Astrocyte (in vitro differentiated cells and primary cell): Measurements from ENCODE around the gene FAM13A.

Experiments
- CTCF ChIP-seq: IDR thresholded peaks from 2 replicates; pipeline ENCODE4 v1.5.1; 2011; ENCODE audit warnings: low read depth, mild to moderate bottlenecking, inconsistent platforms, low read length, moderate library complexity; ENCODE audit not compliant: insufficient read depth
- EZH2 ChIP-seq: IDR thresholded peaks from 2 replicates; pipeline ENCODE4 v1.6.1; 2012; ENCODE audit warnings: mild to moderate bottlenecking, low read length, inconsistent platforms; ENCODE audit not compliant: insufficient read depth

DNA sequence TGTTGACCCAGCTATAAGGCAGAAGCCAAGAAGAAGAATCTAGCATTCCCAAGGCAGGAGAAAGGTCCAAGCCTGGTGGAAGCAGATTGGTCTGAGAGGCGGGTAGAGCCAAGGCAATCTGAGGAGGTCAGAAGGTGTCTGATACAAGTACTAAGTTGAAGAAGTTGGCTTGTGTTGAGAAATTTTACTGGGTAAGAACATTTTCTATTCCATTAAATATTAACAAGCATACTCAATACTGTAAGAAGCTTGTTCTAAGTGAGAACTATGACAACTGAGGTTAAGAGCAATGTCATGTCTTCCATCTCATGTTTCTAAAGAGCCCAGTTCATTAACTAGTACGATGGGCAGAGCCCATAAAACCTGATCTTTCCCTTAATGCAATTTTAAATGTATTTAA is 75.0 kb downstream of the FAM13A start:
- TF ChIP-seq CTCF (no peak), EZH2 (no peak)
